K562 (cell line): Measurements from ENCODE around the gene FSCN2. TPM values are rescaled to one million over a fixed set of nuclear protein-coding genes. Genes with fewer than 3 reads are reported as not detected.

ENCODE experiments used
- CHD1 ChIP-seq: fragments of 200-600 bp; sonication (generic); IDR thresholded peaks from one replicate; pipeline ENCODE4 v1.6.1; 2012; ENCODE audit warnings: mild to moderate bottlenecking, moderate library complexity, low read length, inconsistent platforms
- DEAF1 ChIP-seq: fragments of 450-650 bp; formaldehyde crosslinking; IDR thresholded peaks from 2 replicates; pipeline ENCODE4 v1.4.0; 2020; ENCODE audit warnings: mild to moderate bottlenecking, moderate library complexity
- E2F6 ChIP-seq, 2 experiments: IDR thresholded peaks; 2 replicates each; pipeline ENCODE4 v1.6.1; 2011; ENCODE audit warnings: borderline replicate concordance in 1 of 2, control low read depth in 1 of 2, low read depth in 1 of 2, low read length in 1 of 2, mild to moderate bottlenecking in 1 of 2, mixed read lengths in 1 of 2, moderate library complexity in 1 of 2; ENCODE audit not compliant: insufficient read depth in 1 of 2, insufficient read length in 1 of 2, poor library complexity in 1 of 2, severe bottlenecking in 1 of 2; ENCODE audit errors: extremely low read depth in 1 of 2
- ETS1 ChIP-seq: conservative IDR thresholded peaks from 2 replicates; pipeline ENCODE4 v1.6.1; 2011; ENCODE audit warnings: low read depth, mild to moderate bottlenecking, low read length; ENCODE audit not compliant: control insufficient read depth
- HDAC3 ChIP-seq: fragments of 450-650 bp; IDR thresholded peaks from 2 replicates; pipeline ENCODE4 v1.6.1; 2018; ENCODE audit warnings: borderline replicate concordance, mild to moderate bottlenecking, moderate library complexity; ENCODE audit not compliant: partially characterized antibody
- KAT2B ChIP-seq: IDR thresholded peaks from one replicate; pipeline ENCODE4 v1.6.1; 2012; ENCODE audit warnings: low read depth, mild to moderate bottlenecking, control low read depth, inconsistent platforms, low read length, moderate library complexity
- KDM2B ChIP-seq: fragments of 250-450 bp; sonication (Bioruptor Pico); IDR thresholded peaks from 2 replicates; pipeline ENCODE4 v1.8.0; 2021; ENCODE audit warnings: mild to moderate bottlenecking, moderate library complexity
- NELFE ChIP-seq: IDR thresholded peaks from 2 replicates; pipeline ENCODE4 v1.6.1; 2011; ENCODE audit warnings: mild to moderate bottlenecking; ENCODE audit not compliant: insufficient read depth, insufficient read length
- PREB ChIP-seq: sonication (generic); formaldehyde crosslinking; IDR thresholded peaks from 2 replicates; pipeline ENCODE4 v1.8.1; 2023; ENCODE audit warnings: mild to moderate bottlenecking, missing genetic modification reagents
- THAP7 ChIP-seq: fragments of 250-450 bp; sonication (Bioruptor Pico); IDR thresholded peaks from 2 replicates; pipeline ENCODE4 v1.5.0; 2021
- USF1 ChIP-seq: sonication (generic); formaldehyde crosslinking; IDR thresholded peaks from 2 replicates; pipeline ENCODE4 v1.9.0; 2022; ENCODE audit warnings: mild to moderate bottlenecking, missing genetic modification reagents
- XRCC5 ChIP-seq: fragments of 200-400 bp; formaldehyde crosslinking; IDR thresholded peaks from 2 replicates; pipeline ENCODE4 v1.6.1; 2017; ENCODE audit warnings: low read depth, mild to moderate bottlenecking, low read length
- ZNF324 ChIP-seq: fragments of 250-450 bp; sonication (Bioruptor Pico); IDR thresholded peaks from 2 replicates; pipeline ENCODE4 v1.4.0; 2020; ENCODE audit warnings: mild to moderate bottlenecking
- ZNF354B ChIP-seq: fragments of 250-450 bp; sonication (Bioruptor Pico); IDR thresholded peaks from 2 replicates; pipeline ENCODE4 v1.4.0; 2020
- ZNF586 ChIP-seq: fragments of 450-650 bp; formaldehyde crosslinking; conservative IDR thresholded peaks from 2 replicates; pipeline ENCODE4 v1.4.0; 2020; ENCODE audit warnings: mild to moderate bottlenecking, moderate library complexity
- ZNF695 ChIP-seq: fragments of 450-650 bp; formaldehyde crosslinking; IDR thresholded peaks from 2 replicates; pipeline ENCODE4 v1.4.0; 2020; ENCODE audit warnings: mild to moderate bottlenecking, moderate library complexity
- ZNF76 ChIP-seq: fragments of 250-450 bp; sonication (Bioruptor Pico); IDR thresholded peaks from 2 replicates; pipeline ENCODE4 v1.4.0; 2020; ENCODE audit warnings: mild to moderate bottlenecking, moderate library complexity, borderline replicate concordance
- polyA plus RNA-seq, 8 experiments: library from polyadenylated mRNA; depleted of rRNA in 4 of 8; stranded (reverse) in 5 of 8; unstranded in 3 of 8; fragments of >200 nt; fragmentation: Nextera tagmentation in 2 of 8; fragmentation: Illumina TruSeq in 1 of 8; extraction: Ambion mirVana in 2 of 8; extraction: Trizol in 1 of 8; gene quantifications; 2 replicates each; pipeline versions ENCODE4 v1.2.1 to v1.2.3, GENCODE V29; 2011 to 2014; ENCODE audit warnings: inconsistent platforms in 1 of 8, missing spikeins in 1 of 8
- total RNA-seq, 7 experiments: library from RNA; depleted of rRNA in 6 of 7; stranded (reverse); fragments of >200 nt in 6 of 7; fragmentation: Illumina TruSeq in 2 of 7; extraction: Trizol in 2 of 7; gene quantifications; 2 replicates each; pipeline versions ENCODE4 v1.2.1 to v1.2.3, GENCODE V29; 2011 to 2021; ENCODE audit warnings: low replicate concordance in 1 of 7

FSCN2 gene
- total and polyA plus RNA-seq, 9 of the 15 experiments (the other 6 are each of a cell fraction or from before 2014, with no cell fraction given), result 0.08 TPM; not detected in 8

GRCh38 chr17:81512562-81513371, 15.4 kb upstream of the FSCN2 start, which contains the start of gene ACTG1 (continued):
- TF ChIP-seq E2F6 (IDR thresholded peaks at IDR 0.05; ENCODE audit: borderline replicate concordance in 1 of 2, extremely low read depth in 1 of 2, insufficient read depth in 1 of 2, insufficient read length in 1 of 2, low read depth in 1 of 2, low read length in 1 of 2, poor library complexity in 1 of 2, severe bottlenecking in 1 of 2) (peak in 1 of 2 experiments; percentile 50), XRCC5 (0 out of 2 replicates have a peak, but pooled peaks have one; percentile 42), ZNF586 (CRISPR knock-in tag) (no peak), ZNF695 (CRISPR knock-in tag) (no peak), DEAF1 (CRISPR knock-in tag) (no peak), KAT2B (no peak), PREB (no peak), KDM2B (CRISPR knock-in tag) (peak; percentile 94; the same call in 1 of the 2 replicates), HDAC3 (no peak), ZNF324 (CRISPR knock-in tag) (no peak), ETS1 (peak; percentile 70), CHD1 (no peak), ZNF354B (CRISPR knock-in tag) (no peak), THAP7 (CRISPR knock-in tag) (no peak), USF1 (CRISPR knock-in tag) (peak; percentile 50; the same call in 1 of the 2 replicates), ZNF76 (CRISPR knock-in tag) (no peak), NELFE (peak; percentile 19)
